ENCODE results near the gene SLC6A18.

SLC6A18 gene

GRCh38 chr5:1240496-1241260 is 15.5 kb downstream of the SLC6A18 start:
- no peak for DNase-seq

GRCh38 chr5:1241509-1242080 is 16.4 kb downstream of the SLC6A18 start:
- no peak for DNase-seq

DNA sequence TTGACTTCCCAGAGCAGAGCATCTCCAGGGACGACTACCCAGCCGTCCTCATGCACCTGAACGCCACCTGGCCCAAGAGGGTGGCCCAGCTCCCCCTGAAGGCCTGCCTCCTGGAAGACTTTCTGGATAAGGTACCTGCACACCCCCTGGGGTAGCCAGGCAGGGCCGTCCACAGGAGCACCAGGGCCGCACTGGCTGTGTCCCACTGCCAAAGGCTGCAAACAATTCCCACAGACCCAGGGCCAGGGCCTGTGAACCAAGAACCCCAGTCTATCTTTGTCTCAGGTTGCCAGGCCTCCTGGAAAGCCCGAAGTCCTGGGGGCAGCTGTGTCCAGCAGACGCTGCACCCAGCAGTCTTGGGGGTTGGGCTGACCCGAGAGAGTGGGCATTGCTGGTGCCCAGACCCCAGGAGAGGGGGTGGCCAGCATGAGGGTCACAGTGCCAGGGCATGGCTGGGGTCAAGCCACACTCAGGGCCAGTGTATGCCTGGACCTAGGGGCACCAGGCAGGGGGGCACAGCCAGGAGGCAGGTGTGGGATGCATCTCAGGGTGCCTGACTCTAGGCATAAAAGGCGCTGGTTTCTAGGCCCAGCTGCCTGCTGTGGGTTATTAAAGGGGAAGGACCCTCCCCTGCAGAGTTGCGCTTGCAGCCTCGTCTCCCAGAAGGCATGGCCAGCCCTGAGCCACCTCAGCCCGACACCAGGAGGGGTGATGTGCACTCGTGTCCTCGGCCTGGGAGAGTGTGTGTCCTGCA is 17.7 kb downstream of the SLC6A18 start:
- DNase-seq, result no peak

DNA sequence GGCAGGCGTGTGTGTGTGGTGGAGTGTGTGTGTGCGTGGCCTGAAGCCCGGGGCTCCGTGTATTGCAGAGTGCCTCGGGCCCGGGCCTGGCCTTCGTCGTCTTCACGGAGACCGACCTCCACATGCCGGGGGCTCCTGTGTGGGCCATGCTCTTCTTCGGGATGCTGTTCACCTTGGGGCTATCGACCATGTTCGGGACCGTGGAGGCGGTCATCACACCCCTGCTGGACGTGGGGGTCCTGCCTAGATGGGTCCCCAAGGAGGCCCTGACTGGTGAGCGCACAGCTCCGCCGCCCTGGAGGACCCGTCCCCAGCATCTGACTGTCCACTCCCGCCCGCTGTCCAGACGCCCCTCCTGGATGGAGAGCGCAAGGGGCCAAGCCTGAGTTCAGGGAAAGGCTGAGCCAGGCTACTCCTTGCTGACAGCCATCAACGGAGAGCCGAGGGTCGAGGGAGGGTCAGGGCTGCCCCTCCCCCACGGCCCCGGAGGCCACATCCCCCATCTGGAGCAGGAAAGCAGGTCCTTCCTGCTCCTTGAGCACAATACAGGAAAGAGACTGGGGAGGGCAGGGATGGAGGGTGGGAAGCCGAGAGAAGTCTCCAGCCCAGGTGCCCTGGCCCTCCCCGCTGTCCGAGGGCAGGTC is 18.4 kb downstream of the SLC6A18 start:
- DNase-seq, result no peak

DNA sequence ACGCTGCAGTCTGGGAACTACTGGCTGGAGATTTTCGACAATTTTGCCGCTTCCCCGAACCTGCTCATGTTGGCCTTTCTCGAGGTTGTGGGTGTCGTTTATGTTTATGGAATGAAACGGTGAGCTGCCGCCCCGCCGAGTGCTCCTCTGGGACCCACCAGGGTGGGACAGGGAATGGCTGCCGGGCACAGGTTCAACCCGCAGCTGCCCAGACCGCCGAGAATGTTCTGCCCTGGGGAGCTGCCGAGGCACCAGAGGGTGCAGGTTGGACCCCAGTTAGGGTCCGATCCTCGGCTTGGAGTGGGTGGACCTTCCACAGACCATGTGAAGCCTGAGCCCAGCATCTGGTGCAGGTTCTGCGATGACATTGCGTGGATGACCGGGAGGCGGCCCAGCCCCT is 19.1 kb downstream of the SLC6A18 start:
- DNase-seq, result no peak

DNA sequence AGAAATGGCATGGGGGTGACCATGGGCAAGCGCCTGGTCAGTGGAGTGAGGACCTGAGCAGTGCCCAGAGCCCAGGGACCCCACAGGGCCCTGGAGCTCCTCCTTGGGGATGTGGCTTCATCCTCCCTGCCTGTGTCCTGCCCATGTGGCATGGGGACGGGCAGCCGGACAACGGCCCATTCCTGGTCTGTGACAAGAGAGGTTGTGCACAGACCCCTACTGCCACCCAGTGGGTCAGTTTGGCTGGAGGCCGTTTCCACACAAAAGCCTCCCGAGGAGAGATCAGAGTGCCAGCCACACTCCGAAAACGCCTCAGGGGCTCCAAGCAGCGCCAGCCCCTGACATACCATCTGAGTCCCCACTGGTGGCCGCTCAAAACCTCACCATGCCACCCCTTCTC is 19.8 kb downstream of the SLC6A18 start:
- DNase-seq, result no peak

GRCh38 chr5:1245905-1246576 is 20.9 kb downstream of the SLC6A18 start:
- DNase-seq, result no peak

DNA sequence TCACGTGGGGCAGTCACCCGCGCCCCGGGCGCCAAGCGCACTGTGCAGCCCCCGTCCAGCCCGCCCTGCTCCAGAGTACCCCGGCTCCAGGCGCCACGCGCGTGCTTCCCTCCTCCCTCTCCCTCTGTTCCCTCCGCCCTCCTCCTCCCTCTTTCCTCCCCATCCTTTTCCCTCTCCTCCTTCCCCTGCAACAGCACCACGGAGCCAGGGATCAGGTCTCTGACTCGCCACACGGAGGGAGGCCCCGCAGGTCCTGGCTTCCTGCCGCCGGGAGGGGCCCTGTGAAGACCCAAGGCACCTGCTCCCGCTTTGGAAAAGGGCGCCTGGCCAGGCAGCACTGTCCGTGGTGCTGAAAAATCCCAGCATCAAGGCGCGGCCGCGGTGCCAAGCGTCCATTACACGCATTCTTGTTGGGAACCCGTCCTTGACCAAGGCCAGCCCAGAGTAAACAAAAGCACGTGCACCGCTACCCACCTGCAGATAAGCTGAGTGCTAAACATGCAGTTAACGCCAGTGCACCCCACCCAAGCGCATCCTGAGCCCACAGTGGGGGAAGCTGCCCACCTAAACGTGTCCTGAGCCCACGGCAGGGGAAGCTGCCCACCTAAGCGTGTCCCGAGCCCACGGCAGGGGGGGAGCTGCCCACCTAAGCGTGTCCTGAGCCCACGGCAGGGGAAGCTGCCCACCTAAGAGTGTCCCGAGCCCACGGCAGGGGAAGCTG is 21.7 kb downstream of the SLC6A18 start:
- no peak for DNase-seq

DNA sequence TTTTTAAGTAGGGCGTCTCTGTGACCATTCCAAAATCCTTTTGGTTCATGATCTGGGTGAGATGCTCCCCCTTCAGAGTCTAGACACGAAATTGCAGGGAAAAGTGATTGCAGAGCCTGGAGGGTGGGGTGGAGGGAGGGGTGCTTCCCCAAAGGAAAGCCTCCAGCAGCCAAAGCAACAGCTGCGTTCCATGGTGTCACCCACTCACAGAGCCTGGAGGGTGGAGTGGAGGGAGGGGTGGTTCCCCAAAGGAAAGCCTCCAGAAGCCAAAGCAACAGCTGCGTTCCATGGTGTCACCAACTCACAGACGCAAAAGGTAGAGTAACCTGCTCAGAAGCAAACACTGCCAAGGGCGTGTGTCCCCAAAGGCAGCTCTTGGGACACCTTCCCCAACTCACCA is 22.6 kb downstream of the SLC6A18 start:
- DNase-seq, result no peak

DNA sequence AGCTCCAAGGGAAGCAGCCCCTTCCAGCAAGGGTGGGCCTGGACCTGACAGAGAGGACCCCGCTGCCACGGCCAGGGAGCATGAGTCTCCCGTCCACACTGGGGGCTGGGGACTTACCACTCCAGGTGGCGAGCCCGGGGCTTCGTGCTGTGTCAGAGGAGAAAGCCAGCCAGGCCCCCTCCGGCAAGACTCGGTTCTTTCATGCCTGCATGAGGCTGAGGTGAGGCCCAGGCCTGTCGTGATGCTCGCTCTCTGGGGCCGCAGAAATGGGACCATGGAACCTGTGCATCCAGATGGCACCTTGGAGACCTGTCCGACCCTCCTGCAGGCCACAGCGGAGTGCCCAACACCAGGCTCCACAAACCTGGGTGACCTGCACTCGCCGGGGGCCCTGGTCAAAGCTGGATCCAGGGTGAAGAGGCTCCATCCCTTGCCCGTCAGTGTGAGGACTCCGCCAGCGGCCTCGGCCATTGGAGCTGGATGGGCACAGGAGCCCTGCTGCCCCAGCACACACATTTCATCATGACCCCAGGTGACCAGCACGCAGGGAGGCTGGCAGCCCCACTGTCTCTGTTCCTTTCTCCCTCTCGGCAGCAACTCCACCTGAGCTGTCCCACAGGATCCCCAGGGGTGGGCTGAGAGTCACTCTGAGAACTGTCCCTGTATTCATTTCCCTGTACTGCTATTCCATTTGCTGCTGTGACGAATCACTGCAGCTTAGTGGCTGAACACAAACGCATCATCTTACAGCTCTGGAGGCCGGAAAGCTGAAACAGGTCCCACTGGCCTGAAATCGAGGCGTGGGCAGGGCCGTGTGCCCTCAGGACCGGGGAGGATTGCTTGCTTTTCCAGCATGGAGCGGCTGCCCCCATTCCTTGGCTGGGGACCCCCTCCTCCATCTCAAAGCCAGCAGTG is 24.4 kb downstream of the SLC6A18 start:
- no peak for DNase-seq

DNA sequence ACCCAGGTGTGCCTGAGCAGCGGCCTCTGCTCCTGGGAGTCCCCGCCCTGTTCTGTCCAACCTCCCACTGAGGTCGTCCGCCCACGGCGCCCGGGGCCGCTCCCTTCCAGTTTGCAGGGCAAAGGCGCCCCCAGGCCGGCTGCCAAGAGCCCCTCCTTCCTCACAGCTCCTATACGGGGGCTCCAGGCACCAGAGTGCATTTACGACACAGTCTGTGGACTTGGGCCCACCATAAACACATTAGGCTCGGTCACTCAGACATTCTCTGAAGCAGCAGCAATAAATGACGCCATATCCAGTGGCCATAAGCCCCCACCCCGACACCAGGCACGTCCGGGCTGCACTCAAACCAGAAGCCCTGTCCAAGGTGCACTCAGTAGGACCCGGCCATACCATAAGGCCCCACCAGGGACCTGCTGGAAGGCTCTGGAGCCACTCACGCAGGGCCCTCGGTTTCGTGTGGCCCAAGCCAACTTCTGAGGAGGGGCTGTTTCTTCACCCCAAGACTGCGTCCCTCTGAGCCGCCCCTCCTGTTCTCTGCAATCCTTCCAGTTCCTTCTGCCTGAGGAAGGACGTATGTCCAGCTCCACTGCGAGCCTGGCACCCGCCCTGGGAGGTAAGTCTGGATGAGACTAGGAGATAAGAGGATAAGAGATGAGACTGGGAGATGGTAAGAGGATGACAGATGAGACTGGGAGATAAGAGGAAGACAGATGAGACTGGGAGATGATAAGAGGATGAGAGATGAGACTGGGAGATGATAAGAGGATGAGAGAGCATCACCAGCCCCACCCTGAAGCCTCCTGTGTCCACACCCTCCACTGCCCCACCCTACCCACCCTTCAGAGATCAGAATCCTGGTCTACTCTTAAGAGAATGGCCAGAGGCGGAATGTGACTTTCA is 26.7 kb downstream of the SLC6A18 start:
- DNase-seq, result no peak

DNA sequence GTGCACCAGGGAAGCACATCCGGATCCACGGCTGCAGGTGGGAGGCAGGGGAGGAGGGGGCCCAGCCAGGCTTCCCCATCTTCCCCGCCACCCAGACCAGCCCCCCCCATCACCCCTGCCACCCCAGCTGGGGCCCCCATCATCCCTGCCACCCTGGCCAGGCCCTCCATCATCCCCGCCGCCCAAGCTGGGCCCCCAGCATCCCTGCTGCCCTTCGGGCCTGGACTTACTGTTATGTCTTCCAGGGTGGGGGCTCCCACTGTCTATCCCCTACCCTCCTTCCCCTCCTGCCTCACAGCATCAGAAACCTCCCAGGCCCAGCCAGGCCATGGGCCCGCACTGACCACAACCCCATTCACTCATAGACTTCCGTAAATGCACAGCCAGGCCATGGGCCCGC is 27.5 kb downstream of the SLC6A18 start:
- no peak for DNase-seq

DNA sequence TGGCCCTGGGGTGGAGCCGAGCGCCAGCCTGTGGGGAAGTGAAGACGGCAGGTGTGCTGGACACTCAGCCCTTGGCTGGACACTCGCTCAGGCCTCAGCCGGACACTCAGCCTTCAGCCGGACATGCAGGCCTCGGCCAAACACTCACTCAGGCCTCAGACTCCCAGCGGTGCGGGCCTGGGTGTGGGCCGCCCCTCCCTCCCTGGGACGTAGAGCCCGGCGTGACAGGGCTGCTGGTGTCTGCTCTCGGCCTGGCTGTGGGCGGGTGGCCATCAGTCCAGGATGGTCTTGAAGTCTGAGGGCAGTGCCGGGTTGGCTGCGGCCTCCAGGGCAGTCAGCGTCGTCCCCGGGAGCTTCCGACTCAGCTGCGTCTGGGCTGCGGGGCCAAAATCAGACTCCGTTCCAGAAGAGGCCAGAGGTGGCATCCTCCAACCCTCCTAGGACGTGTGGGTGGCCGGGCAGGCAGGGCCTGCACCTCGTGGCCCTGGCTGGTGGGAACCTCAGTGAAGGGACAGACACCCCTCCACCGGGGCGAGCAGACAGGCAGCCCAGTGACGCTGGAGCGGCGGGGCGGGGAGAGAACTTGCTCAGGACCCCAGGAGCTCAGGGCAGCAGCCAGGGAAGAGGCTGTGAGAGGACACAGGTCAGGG is 28.4 kb downstream of the SLC6A18 start:
- no peak for DNase-seq

GRCh38 chr5:1254196-1254595 is 29.0 kb downstream of the SLC6A18 start:
- no peak for DNase-seq

DNA sequence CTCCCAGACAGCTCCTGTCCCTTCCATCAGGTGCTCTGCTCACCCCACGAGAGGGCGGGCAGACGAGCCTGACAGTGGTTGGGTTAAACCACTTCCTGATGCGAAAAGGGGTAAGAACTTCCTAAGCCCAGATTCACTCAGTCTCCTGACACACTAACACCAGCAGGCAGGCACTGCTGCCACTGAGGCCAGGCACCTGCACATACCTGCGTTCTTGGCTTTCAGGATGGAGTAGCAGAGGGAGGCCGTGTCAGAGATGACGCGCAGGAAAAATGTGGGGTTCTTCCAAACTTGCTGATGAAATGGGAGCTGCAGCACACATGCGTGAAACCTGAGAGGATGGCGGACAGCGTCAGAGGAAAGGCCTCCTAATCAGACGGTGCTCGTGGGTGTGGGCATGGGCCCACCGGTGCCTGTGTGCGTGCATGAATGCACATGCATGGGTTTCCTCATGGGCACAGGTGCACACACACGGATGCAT is 29.9 kb downstream of the SLC6A18 start:
- no peak for DNase-seq

GRCh38 chr5:1256776-1257175 is 31.6 kb downstream of the SLC6A18 start:
- no peak for DNase-seq

DNA sequence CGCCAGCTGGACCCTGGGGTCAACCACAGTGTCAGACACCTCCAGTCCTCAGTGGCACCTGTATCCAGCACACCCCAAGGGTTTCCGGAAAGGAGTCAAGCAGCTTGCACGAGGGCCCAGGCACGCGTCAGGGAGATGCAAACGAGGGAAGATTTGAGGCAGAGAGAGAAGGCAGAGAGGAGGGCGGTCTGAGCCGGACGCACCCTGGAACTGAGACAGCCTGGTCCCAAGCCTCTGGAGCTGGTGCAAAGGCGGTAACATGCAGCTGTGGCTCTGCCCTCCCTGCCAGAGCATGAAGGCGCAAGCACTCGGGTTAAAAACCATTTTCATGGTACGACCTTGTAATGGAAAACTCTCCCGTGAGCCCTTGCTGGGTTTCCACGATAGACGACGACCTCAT is 32.2 kb downstream of the SLC6A18 start:
- DNase-seq, result no peak

DNA sequence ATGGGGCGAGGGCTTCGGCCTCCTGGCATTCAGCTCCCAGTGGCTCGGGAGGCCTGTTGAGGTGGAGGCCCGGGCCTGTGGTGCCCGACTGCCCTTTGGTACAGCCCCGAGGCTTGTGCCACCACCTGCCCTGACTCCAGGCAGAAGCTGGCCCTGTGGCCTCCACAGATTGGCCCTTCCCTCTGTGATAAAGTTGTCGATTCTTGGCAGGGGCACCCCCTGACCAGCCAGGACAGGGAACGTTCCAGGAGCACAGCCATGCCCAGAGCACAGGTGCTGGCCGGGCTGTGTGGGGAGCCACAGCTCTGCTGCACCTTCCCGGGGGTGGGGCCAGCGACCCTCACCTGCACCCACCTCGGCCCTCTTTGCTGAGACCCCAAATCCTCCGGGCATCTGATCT is 32.7 kb downstream of the SLC6A18 start:
- DNase-seq, result no peak

GRCh38 chr5:1259806-1260480 is 34.8 kb downstream of the SLC6A18 start:
- no peak for DNase-seq
